ENCODE results near the gene SLC3A2. TPM values are rescaled to one million over a fixed set of nuclear protein-coding genes. Genes with fewer than 3 reads are reported as not detected.

Gene SLC3A2
- total RNA-seq, 1 experiment from 2014 or later: 290 TPM

- Histone ChIP-seq H3K23ac (ENCODE audit: insufficient read length, low read depth, low read length) (no peak overlapping the region), H3T11ph (ENCODE audit: low read length) (no peak overlapping the region), H2BK12ac (ENCODE audit: insufficient read length, low read depth, low read length) (no peak overlapping the region), H2AFZ (ENCODE audit: low read length) (no peak overlapping the region), H3K4ac (ENCODE audit: low read depth, low read length) (no peak overlapping the region), H3K56ac (ENCODE audit: insufficient read length, low read depth, low read length) (no peak overlapping the region), H4K91ac (ENCODE audit: insufficient read length, low read depth, low read length) (no peak overlapping the region), H3K79me2 (ENCODE audit: insufficient read depth, low read length) (no peaks in the 10 kb centered on the region), H3K4me2 (ENCODE audit: insufficient read depth, insufficient read length, low read length) (peak overlapping the region; percentile 54), H2BK20ac (ENCODE audit: low read depth, low read length, poor library complexity, severe bottlenecking) (no peak overlapping the region), H2BK5ac (ENCODE audit: insufficient read length, low read length) (no peak overlapping the region), H4K8ac (replicated peaks; ENCODE audit: insufficient read length, low read depth, low read length) (no peak overlapping the region), H2BK15ac (ENCODE audit: low read depth, low read length) (no peak overlapping the region), H3K27me3 (ENCODE audit: insufficient read depth, low read length) (peaks cover 17% of the 10 kb centered on the region; the same call in 1 of the 2 replicates), H3K4me1 (ENCODE audit: insufficient read depth, low read length) (no peaks in the 10 kb centered on the region), H2AK5ac (ENCODE audit: insufficient read length, low read length) (no peak overlapping the region), H3K27ac (ENCODE audit: insufficient read length, low read depth, low read length) (no peak overlapping the region), H2BK120ac (ENCODE audit: low read depth, low read length, poor library complexity, severe bottlenecking) (no peak overlapping the region), H3K9ac (ENCODE audit: extremely low read depth, insufficient read length, low read length) (no peak overlapping the region), H3K14ac (ENCODE audit: insufficient read depth, low read length) (no peak overlapping the region), H4K5ac (ENCODE audit: insufficient read length, low read depth, low read length) (no peak overlapping the region), H3K18ac (ENCODE audit: insufficient read length, low read depth, low read length) (no peak overlapping the region), H3K79me1 (ENCODE audit: insufficient read depth, low read depth, low read length, poor library complexity, severe bottlenecking) (no peaks in the 10 kb centered on the region), H4K20me1 (ENCODE audit: control insufficient read depth, insufficient read depth, insufficient read length) (no peaks in the 10 kb centered on the region), H3K9me3 (ENCODE audit: control insufficient read depth, low read depth, low read length) (no peaks in the 10 kb centered on the region), H3K23me2 (ENCODE audit: insufficient read length, low read depth, low read length, poor library complexity, severe bottlenecking) (peaks cover 16% of the 10 kb centered on the region)
- WGBS (ENCODE audit: extremely low coverage, insufficient read length, low lambda C conversion rate): no CpG with 5 or more reads among the region's 14 CpGs
- peak; percentile 83 for DNase-seq
- H3K4me3 Mint-ChIP-seq: peak overlapping the region; percentile 65 to 84
- H3K27me3 Mint-ChIP-seq (ENCODE audit: low read depth): peaks cover 90% of the 10 kb centered on the region
- no peaks in the 10 kb centered on the region; a peak in 1 of 5 replicates for H3K9me3 Mint-ChIP-seq
- H3K27ac Mint-ChIP-seq: no peak overlapping the region; a peak in 1 of 7 replicates
- peaks cover 31 to 56% of the 10 kb centered on the region in 2 experiments for H3K4me1 Mint-ChIP-seq
- no peak for TF ChIP-seq CTCF (conservative IDR thresholded peaks at IDR 0.05)
- no peaks in the 10 kb centered on the region for H3K36me3 Mint-ChIP-seq (ENCODE audit: insufficient read depth in 1 of 3, low read depth in 3 of 3)
These were observed 44.6 kb downstream of the SLC3A2 start for GRCh38 chr11:62925308-62925707.

All from H9 (cell line).